Lung (tissue), 12 donors: ENCODE measurements around the gene LRRC8C. TPM values are rescaled to one million over a fixed set of nuclear protein-coding genes. Genes with fewer than 3 reads are reported as not detected.

Experiments used
- ATAC-seq: fragments of 200-7000 bp; cut with Tn5 transposase; one replicate; pipeline ENCODE4 v1.9.1; 2020; ENCODE audit warnings: moderate number of reproducible peaks; ENCODE audit not compliant: insufficient read depth, low FRiP score
- DNase-seq, 3 donors: peaks; one replicate each; pipeline ENCODE4 v3.0.0-alpha.2; 2013 to 2017
- H3K27ac ChIP-seq, 2 donors: one replicate each; pipeline ENCODE4 v1.5.1; 2013; ENCODE audit warnings: mild to moderate bottlenecking in 2 of 2, moderate library complexity in 2 of 2, control low read depth in 1 of 2, inconsistent platforms in 1 of 2, low read depth in 1 of 2, low read length in 1 of 2
- H3K27me3 ChIP-seq, 3 donors: one replicate each; pipeline ENCODE4 v1.5.1; 2013; ENCODE audit warnings: low read length in 2 of 3; ENCODE audit not compliant: control insufficient read depth in 3 of 3, insufficient read depth in 3 of 3
- H3K36me3 ChIP-seq, 4 donors: one replicate each; pipeline ENCODE4 v1.5.1; 2013; ENCODE audit warnings: low read length in 4 of 4, mild to moderate bottlenecking in 1 of 4, moderate library complexity in 1 of 4; ENCODE audit not compliant: control insufficient read depth in 4 of 4, insufficient read depth in 4 of 4
- H3K4me1 ChIP-seq, 5 donors: one replicate each; pipeline ENCODE4 v1.5.1; 2013; ENCODE audit warnings: low read length in 5 of 5, mild to moderate bottlenecking in 2 of 5, moderate library complexity in 1 of 5; ENCODE audit not compliant: control insufficient read depth in 5 of 5, insufficient read depth in 5 of 5
- H3K4me3 ChIP-seq: one replicate; pipeline ENCODE4 v1.5.1; 2013; ENCODE audit warnings: mild to moderate bottlenecking, control low read depth, moderate library complexity
- H3K9ac ChIP-seq, 2 donors: one replicate each; pipeline ENCODE4 v1.5.1; 2013; ENCODE audit warnings: low read length in 2 of 2, control low read depth in 1 of 2; ENCODE audit not compliant: insufficient read depth in 1 of 2
- H3K9me3 ChIP-seq, 4 donors: one replicate each; pipeline ENCODE4 v1.5.1; 2013; ENCODE audit warnings: low read length in 3 of 4, mild to moderate bottlenecking in 1 of 4, moderate library complexity in 1 of 4; ENCODE audit not compliant: control insufficient read depth in 4 of 4, insufficient read depth in 3 of 4
- WGBS, 2 donors: extraction: QIAGEN DNeasy Blood & Tissue Kit; methylation state at CpG; one replicate each; pipeline ENCODE4 v1.1.7; 2013; 5-methylcytosine and 5-hydroxymethylcytosine counted together
- polyA plus RNA-seq, 2 donors: library from polyadenylated mRNA; stranded (reverse); fragments of 200-250 nt; gene quantifications; one replicate each; pipeline ENCODE4 v1.2.1, GENCODE V29; 2013
- total RNA-seq, 2 donors: library from RNA; depleted of rRNA in 1 of 2; stranded (reverse); fragments of >200 nt in 1 of 2; gene quantifications; one replicate each; pipeline ENCODE4 v1.2.1, GENCODE V29; 2014 to 2021
- TF ChIP-seq, protein P1 (sequence below): IDR thresholded peaks from 2 replicates; pipeline ENCODE4 v1.5.1; 2012; ENCODE audit warnings: mild to moderate bottlenecking; ENCODE audit errors: control extremely low read depth, extremely low read depth
- donor health status: control.
- donor health status: control.
- donor health status: Bipolar disorder and iron deficiency.
- donor health status: healthy.
- donor health status: DM: yes; HTN: yes; CAD: no.

LRRC8C gene
- total and polyA plus RNA-seq, 4 donors: 3.3 to 11.7 (median 6.9) TPM

DNA sequence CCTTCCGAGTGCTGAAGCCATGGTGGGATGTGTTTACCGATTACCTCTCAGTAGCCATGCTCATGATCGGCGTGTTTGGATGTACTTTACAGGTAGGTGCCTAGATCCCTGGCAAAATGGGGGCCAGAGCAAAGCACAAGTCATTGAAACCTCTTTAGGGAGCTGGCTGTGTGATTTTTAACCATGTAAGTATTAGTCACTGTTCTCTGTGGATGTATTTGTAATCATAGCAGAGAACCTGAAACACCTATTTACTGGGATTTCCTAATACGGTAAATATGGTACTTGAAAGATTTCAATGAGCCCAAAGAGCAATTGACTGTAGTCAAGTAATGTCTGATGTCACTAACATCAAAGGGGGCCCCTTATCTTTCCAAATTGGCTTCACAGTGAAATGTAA is 53.6 kb downstream of the LRRC8C start:
- H3K36me3 ChIP-seq: peaks cover 0 to 15% (median under 1%) of the 10 kb centered on the region in 4 donors
- DNase-seq: peak in 2 of 3 donors; percentile 48 to 54
- WGBS, 2 donors: 74 to 92% methylated on average over 5 of the region's 5 CpGs
- peak; percentile 53 for ATAC-seq
- H3K9me3 ChIP-seq: no peaks in the 10 kb centered on the region
- H3K27ac ChIP-seq: no peak overlapping the region
- TF ChIP-seq, protein P1, sequence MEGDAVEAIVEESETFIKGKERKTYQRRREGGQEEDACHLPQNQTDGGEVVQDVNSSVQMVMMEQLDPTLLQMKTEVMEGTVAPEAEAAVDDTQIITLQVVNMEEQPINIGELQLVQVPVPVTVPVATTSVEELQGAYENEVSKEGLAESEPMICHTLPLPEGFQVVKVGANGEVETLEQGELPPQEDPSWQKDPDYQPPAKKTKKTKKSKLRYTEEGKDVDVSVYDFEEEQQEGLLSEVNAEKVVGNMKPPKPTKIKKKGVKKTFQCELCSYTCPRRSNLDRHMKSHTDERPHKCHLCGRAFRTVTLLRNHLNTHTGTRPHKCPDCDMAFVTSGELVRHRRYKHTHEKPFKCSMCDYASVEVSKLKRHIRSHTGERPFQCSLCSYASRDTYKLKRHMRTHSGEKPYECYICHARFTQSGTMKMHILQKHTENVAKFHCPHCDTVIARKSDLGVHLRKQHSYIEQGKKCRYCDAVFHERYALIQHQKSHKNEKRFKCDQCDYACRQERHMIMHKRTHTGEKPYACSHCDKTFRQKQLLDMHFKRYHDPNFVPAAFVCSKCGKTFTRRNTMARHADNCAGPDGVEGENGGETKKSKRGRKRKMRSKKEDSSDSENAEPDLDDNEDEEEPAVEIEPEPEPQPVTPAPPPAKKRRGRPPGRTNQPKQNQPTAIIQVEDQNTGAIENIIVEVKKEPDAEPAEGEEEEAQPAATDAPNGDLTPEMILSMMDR: no peak
- no peak overlapping the region for H3K4me3 ChIP-seq
- H3K4me1 ChIP-seq: peaks cover 0 to 4% (median 0%) of the 10 kb centered on the region in 5 donors
- no peaks in the 10 kb centered on the region for H3K27me3 ChIP-seq
- no peak overlapping the region for H3K9ac ChIP-seq

DNA sequence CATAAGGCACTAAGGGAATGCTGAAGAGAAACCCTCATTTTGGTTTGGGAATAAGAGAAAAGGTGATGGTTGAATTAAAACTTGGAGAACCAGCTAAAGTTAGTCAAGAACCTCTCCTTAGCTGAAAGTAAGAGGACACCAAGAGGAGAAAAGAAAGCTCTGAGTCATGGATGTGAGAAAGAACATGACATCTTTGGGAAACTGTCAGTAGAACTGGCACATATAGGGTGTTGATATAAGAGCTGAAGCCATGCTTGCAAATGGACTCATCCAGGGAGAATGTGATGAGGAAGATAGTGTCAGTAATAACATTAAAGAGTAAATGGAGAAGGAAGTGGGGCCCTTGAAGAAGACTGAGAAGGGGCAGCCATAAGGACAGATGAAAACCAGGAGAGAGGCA is 54.3 kb downstream of the LRRC8C start:
- H3K27ac ChIP-seq: no peak overlapping the region
- no peaks in the 10 kb centered on the region for H3K27me3 ChIP-seq
- no peak for ATAC-seq
- H3K36me3 ChIP-seq: peaks cover 0 to 15% (median under 1%) of the 10 kb centered on the region in 4 donors
- H3K4me1 ChIP-seq: peaks cover 0 to 5% (median 3%) of the 10 kb centered on the region in 5 donors
- H3K4me3 ChIP-seq: no peak overlapping the region
- no peak overlapping the region for H3K9ac ChIP-seq
- TF ChIP-seq, protein P1: no peak
- no peaks in the 10 kb centered on the region for H3K9me3 ChIP-seq
- DNase-seq: no peak

DNA sequence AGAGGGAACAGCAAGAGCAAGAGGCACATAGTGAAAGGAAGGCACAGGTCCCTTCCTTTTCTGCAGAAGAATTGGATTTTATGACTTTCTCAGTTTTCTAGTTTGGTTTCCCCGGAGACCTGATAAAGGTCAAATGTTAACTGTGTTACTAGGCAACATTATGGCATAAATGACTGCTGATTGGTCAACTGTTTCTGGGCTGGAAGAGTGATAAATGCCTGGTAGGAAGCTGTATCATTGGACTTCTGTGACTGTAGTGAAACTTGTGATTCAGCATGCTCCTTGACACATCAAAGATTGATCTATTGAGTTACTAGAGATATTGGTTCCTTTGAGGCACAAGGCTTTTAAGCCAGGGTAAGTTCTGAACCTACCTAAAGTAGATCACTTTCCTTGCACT is 55.7 kb downstream of the LRRC8C start:
- DNase-seq (no peak), ATAC-seq (no peak)
- Histone ChIP-seq H3K9me3 (no peaks in the 10 kb centered on the region), H3K4me1 (peaks cover 0 to 13% (median 5%) of the 10 kb centered on the region in 5 donors), H3K27ac (no peak overlapping the region), H3K4me3 (no peak overlapping the region), H3K36me3 (peaks cover 0 to 15% (median under 1%) of the 10 kb centered on the region in 4 donors), H3K27me3 (no peaks in the 10 kb centered on the region), H3K9ac (no peak overlapping the region)
- 88 to 89% methylated on average over 1 of the region's 1 CpG for whole genome bisulfite sequencing, 2 donors
- TF ChIP-seq, protein P1: no peak

DNA sequence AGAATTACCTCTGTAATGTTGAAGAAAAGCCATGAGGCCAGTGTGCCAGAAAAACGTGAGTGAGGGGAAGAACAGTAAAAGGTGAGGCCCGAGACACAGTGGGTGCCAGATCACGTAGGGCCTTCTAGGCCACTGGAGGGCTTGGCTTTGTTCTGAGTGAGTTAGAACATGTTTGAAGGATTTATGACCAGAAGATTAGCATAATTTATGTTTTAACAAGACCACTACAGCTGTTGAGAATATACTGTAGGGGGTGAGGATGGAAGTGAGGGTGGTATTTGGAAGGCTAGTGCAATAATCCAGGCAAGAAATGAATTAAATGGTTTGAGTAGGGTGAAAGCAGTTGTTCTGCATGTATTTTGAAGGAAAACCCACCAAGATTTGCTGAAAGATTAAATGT is 56.3 kb downstream of the LRRC8C start:
- H3K4me3 ChIP-seq: no peak overlapping the region
- TF ChIP-seq, protein P1: no peak
- peaks cover 0 to 13% (median 7%) of the 10 kb centered on the region in 5 donors for H3K4me1 ChIP-seq
- no peak overlapping the region for H3K27ac ChIP-seq
- no peaks in the 10 kb centered on the region for H3K27me3 ChIP-seq
- H3K36me3 ChIP-seq: peaks cover 0 to 15% (median under 1%) of the 10 kb centered on the region in 4 donors
- ATAC-seq (no peak), DNase-seq (no peak)
- H3K9ac ChIP-seq: no peak overlapping the region
- 92 to 96% methylated on average over 3 of the region's 3 CpGs for WGBS, 2 donors
- no peaks in the 10 kb centered on the region for H3K9me3 ChIP-seq
